NCI-H748 (cell line): ENCODE measurements around the gene PPWD1.
"Not testable (repeated sequence)": the region's sequence is repeated elsewhere in the genome, so short reads cannot be mapped to it uniquely, and the experiment has no call there.

ENCODE experiments used
- DNase-seq: peaks from one replicate; lab custom pipeline; 2025; ENCODE audit not compliant: unreplicated experiment; lab: John Stamatoyannopoulos, UW

The PPWD1 gene

DNA sequence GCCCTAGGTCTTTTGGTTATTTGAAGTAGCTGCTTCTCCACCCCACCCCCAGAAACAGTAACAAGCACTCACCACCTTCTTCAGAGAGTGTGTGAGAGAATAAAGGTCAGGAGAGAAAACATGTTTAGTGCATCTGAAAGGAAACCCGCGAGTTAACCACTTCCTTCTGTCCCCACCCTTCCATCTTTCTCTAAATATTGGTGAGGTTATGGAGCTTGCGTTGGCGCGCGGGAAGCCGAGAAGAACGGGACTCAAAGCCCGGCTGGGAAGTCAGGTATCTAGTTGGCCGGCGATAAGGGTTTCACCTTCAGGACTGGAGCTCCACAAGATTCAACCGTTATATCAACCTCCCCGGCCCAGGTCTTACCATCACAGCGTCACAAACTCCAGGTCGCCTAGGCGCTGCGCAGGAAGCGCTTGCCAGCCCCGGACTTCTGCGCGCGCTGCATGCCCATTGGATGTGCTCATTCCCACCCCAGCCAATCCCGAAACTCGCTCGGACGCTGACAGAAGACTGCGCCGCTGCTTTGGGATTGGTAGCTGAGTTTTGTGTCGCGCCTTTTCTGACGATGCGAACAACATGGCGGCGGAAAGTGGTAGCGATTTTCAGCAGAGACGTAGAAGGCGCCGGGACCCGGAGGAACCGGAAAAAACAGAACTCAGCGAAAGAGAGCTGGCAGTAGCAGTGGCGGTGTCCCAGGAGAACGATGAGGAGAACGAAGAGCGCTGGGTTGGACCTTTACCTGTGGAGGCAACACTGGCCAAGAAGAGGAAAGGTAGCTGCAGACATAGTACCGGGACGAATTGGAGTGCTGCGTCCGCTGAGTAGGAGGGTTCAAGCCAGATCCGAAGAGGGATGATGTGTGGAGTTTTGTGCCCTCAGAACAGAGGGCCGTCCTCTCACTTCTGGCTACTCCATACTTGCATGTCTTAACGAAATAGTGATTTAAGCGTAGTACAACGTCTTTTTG lies at the start of gene PPWD1, which contains the start of gene CENPK:
Gene PPWD1, plus strand, starts transcription at position 566 of the 971 bp plus-strand sequence. Its CDS starts 15 bp downstream, at position 581.
Gene CENPK, minus strand, starts transcription at position 438 of the 971 bp plus-strand sequence. CDS start 8,261 bp downstream, outside the sequence.
- peak; percentile 98 for DNase-seq

DNA sequence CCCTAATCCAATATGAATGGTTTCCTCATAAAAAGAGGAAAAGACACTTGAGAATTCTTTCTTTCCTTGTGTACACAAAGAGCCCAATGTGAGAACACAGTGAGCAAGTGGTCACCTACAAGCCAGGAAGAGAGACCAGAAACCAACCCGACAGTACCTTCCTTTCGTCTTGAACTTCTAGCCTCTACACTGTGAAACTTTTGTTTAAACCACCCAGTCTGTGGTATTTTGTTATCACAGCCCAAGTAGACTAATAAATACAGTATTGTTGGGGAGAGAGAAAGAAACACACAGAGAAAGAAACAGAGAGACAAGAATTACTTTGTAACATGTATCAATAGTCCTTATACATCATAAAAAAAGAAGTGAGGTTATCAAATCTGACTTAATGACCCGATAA lies 37.4 kb upstream of the PPWD1 start:
- DNase-seq: no peak

GRCh38 chr5:65530904-65531303 lies 32.2 kb upstream of the PPWD1 start:
- no peak for DNase-seq

GRCh38 chr5:65535529-65535987 lies 27.5 kb upstream of the PPWD1 start:
- DNase-seq: no peak

DNA sequence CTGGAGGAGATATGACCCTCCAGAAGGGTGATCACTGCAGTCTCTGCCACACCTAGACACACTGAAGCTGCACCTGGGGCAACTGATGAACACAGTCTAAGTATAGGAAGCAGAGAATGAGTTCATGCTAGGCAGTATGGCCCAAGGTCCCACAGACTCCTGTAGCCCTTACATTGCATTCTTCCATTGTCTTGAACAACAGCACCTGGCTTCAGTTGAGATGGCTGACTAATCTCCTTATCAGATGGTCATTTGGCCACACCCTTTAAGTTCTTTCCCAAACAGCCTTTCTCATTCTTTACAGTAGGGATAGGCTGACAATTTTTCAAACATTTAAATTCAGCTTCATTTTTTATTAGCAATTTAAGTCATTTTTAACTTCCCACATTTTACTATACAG lies 23.3 kb upstream of the PPWD1 start:
- no peak for DNase-seq

DNA sequence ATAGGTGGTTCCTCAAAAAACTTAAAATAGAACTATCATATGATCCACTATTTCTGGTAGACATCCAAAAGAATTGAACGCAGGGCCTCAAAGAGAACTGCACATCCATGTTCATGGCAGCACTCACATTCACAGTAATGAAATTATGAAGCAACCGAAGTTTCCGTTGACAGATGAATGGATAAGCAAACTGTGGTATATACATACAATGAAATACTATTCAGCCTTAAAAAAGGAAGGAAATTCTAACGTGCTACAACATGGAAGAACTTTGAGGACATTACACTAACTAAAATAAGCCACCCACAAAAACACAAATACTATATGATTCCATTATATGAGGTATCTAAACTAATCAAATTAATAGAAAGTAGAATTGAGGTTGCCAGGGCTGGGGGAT lies 18.6 kb upstream of the PPWD1 start:
- DNase-seq: no peak

GRCh38 chr5:65546141-65546540 lies 17.0 kb upstream of the PPWD1 start:
- no peak for DNase-seq

DNA sequence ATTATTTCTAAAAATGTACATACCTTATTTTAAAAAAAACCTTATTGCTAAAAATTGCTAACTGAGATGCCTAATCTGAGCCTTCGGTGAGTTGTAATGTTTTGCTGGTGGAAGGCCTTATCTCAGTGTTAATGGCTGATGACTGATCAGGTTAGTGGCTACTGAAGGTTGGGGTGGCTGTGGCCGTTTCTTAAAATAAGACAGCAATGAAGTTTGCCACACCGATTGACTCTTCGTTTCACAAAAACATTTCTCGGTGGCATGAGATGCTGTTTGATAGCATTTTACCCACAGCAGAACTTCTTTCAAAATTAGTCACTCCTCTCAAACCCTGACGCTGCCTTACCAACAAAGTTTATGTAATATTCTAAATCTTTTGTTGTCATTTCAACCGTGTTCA lies 14.8 kb upstream of the PPWD1 start:
- DNase-seq: no peak

DNA sequence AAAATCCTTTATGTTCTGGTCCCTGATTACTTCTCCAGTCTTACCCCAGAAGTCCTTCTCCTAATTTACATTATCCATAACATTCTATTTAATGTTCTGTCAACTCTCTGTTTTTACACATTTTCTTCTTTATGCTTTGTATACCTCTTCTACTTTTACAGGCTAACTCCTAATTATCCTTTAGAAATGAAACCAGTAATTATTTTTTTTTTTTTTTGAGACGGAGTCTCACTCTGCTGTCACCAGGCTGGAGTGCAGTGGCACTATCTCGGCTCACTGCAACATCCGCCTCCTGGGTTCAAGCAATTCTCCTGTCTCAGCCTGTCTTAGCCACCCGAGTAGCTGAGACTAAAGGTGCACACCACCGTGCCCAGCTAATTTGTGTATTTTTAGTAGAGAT lies 9.2 kb upstream of the PPWD1 start:
- no peak for DNase-seq

GRCh38 chr5:65555287-65555686 lies 7.8 kb upstream of the PPWD1 start:
- DNase-seq: no peak

- no peak for DNase-seq
Measured at GRCh38 chr5:65556181-65556580, 6.9 kb upstream of the PPWD1 start.

- no peak for DNase-seq
Measured at GRCh38 chr5:65556718-65557117, 6.4 kb upstream of the PPWD1 start.

- DNase-seq: peak; percentile 24
Measured at GRCh38 chr5:65563777-65564176, 681 bp downstream of the PPWD1 start.

DNA sequence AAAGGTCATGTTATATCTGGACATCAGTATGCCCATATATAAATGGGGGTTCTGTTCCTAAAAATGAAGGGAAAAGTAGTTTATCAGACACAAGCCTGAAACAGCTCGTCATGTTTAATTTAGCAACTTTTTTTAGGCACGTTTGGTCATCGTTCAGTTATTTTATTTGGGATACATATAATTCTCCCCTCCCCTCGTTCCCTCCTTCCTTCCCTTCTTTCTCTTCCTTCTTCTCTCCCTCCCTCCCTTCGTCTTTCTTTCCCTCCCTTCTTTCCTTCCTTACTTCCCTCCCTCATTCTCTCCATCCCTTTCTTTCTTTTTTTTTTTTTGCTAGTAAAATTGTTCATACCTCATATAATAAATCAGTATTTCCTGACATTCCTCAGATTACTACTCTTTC lies 3.4 kb downstream of the PPWD1 start:
- no peak for DNase-seq

DNA sequence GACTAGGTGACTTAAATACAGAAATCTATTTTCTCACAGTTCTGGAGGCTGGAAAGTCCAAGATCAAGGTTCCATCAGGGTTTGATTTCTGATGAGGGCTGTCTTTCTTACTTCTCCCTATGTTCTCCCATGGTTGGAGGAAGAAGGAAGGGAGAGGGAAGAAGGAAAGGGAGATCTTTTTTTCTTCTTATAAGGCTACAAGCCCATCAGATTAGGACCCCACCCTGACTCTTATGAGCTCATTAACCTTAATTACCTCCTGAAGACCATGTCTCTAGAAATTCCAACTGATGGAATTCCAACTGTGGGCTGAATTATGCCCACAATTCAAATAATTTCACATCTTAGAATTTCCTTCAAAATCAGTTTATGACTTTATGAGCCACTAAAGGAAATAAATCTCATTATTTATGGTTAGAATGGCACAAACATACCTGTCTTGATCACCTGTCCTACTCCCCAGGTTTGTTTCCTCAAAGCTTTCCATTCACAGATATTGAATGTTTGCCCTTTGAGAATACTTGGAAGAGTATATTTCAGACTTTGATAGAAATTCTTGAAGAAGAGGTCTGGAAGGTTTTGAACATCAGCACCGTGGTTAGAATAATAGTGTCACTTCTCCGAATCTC lies 7.6 kb downstream of the PPWD1 start:
- no peak for DNase-seq

GRCh38 chr5:65577141-65577540 lies 14.0 kb downstream of the PPWD1 start:
- no peak for DNase-seq

GRCh38 chr5:65588694-65589093 lies 25.6 kb downstream of the PPWD1 start:
- DNase-seq: no peak

DNA sequence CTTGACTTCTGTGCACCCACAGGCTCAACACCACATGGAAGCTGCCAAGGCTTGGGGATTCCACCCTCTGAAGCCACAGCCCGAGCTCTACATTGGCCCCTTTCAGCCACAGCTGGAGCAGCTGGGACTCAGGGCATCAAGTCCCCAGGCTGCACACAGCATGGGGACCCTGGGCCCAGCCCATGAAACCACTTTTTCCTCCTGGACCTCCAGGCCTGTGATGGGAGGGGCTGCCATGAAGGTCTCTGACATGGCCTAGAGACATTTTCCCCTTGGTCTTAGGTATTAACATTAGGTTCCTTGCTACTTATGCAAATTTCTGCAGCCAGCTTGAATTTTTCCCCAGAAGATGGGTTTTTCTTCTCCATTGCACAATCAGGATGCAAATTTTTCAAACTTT lies 38.7 kb downstream of the PPWD1 start:
- DNase-seq: not testable (repeated sequence)

DNA sequence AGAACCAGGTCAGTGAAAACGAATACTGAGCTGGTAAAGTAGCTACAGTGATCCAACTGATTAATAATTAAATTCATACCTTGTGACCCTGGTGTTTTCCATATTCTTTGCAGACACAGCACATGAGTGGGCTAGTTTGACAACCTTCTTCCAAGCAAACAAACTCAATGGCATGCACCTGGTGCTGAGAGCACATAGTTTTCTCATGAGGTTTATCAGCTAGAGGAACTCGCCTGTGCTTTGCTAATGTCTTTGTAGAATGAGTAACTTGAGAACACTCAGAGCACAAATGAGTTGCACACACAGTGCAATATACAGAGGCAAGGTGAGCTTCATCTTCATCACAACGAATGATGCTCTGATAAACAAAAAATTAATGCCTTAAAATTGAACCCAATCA lies 48.4 kb downstream of the PPWD1 start:
- DNase-seq: peak; percentile 8

DNA sequence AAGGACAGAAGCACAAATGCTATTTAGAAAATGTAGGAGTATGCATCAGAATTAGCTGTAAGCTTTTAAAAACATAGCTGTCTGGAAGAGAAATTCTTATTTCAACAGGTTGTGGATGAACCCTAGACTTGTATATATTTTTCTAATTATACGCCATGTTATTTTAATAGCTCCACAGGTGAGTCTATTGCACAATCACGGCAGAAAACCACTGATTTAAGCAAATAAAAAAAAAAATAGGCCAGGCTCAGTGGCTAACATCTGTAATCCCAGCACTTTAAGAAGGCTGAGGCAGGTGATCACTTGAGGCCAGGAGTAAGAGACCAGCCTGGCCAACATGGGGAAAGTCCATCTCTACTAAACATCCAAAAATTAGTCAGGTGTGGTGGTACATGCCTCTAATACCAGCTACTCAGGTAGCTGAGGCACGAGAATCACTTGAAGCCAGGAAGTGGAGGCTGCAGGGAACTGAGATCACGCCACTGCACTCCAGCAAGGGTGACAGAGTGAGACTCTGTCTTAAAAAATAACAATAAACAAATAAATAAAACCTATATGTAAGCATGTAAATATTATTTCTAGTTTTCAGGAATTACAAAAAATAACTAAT lies 49.3 kb downstream of the PPWD1 start:
- no peak for DNase-seq

GRCh38 chr5:65620021-65620420 lies 56.9 kb downstream of the PPWD1 start:
- DNase-seq: no peak

DNA sequence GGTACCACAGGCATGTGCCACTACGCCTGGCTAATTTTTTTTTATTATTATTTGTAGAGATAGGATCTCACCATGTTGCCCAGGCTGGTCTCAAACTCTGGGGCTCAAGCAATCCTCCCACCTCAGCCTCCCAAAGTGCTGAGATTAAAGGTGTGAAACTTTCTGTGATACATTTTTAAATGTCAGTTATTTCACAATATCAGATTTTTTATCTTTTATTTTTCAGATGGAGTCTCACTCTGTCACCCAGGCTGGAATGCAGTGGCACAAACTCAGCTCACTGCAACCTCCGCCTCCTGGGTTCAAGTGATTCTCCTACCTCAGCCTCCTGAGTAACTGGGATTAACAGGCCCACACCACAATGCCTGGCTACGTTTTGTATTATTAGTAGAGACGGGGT lies 58.9 kb downstream of the PPWD1 start:
- not testable (repeated sequence) for DNase-seq
